Ascending aorta (tissue), 2 donors: ENCODE data around the gene RBKS. TPM values are rescaled to one million over a fixed set of nuclear protein-coding genes. Genes with fewer than 3 reads are reported as not detected.
A peak's percentile ranks its signal among the peaks of the same experiment; 100 is the strongest.

ENCODE experiments used
- DNase-seq, 2 donors: peaks; one replicate each; pipeline ENCODE4 v3.0.0-alpha.2; 2019; ENCODE audit warnings: low spot score in 2 of 2
- H3K27ac ChIP-seq, 2 donors: fragments of 200-600 bp; sonication (generic); one replicate each; pipeline ENCODE4 v1.5.1; 2016 to 2017; ENCODE audit warnings: mild to moderate bottlenecking in 1 of 2
- H3K27me3 ChIP-seq: fragments of 200-600 bp; sonication (generic); one replicate; pipeline ENCODE4 v1.5.1; 2017
- H3K36me3 ChIP-seq, 2 donors: fragments of 200-600 bp; sonication (generic); one replicate each; pipeline ENCODE4 v1.5.1; 2016
- H3K4me1 ChIP-seq, 2 donors: fragments of 200-600 bp; sonication (generic); one replicate each; pipeline ENCODE4 v1.5.1; 2016 to 2017; ENCODE audit warnings: mild to moderate bottlenecking in 1 of 2
- H3K4me3 ChIP-seq, 2 donors: fragments of 200-600 bp; sonication (generic); one replicate each; pipeline ENCODE4 v1.5.1; 2016 to 2017; ENCODE audit warnings: mild to moderate bottlenecking in 1 of 2
- H3K9me3 ChIP-seq, 2 donors: fragments of 200-600 bp; sonication (generic); one replicate each; pipeline ENCODE4 v1.5.1; 2016
- CTCF ChIP-seq, 3 experiments: fragments of 200-600 bp in 2 of 3; fragments of 450-650 bp in 1 of 3; sonication (generic) in 2 of 3; IDR thresholded peaks; one replicate each; pipeline ENCODE4 v1.5.1; 2016 to 2019; ENCODE audit warnings: antibody characterized with exemption in 3 of 3, mild to moderate bottlenecking in 1 of 3, moderate library complexity in 1 of 3
- intact Hi-C: fragments of 100-400 bp; cut with DNase I; formaldehyde crosslinking; loops from one replicate; pipeline ENCODE4 v1.15.1; 2023
- total RNA-seq: library from RNA; depleted of rRNA; stranded (reverse); fragments of >200 nt; gene quantifications from one replicate; pipeline ENCODE4 v1.1.0, GENCODE V29; 2016

Gene RBKS
- total RNA-seq, 1 donor from 2014 or later: not detected

GRCh38 chr2:27916293-27916995 is 26.3 kb upstream of the RBKS start:
- intact Hi-C loops: no loop called here
- no peak overlapping the region for H3K4me3 ChIP-seq

GRCh38 chr2:27915874-27916273 is 25.7 kb upstream of the RBKS start:
- Histone ChIP-seq H3K27ac (no peak overlapping the region), H3K4me3 (no peak overlapping the region), H3K27me3 (no peaks in the 10 kb centered on the region), H3K36me3 (no peaks in the 10 kb centered on the region), H3K4me1 (peaks cover 0 to 6% of the 10 kb centered on the region in 2 donors), H3K9me3 (no peaks in the 10 kb centered on the region)
- no peak for TF ChIP-seq CTCF (IDR thresholded peaks at IDR 0.05)
- intact Hi-C loops: no loop called here
- DNase-seq: no peak

More at GRCh38 chr2:27916293-27916995, 26.3 kb upstream of the RBKS start:
- Histone ChIP-seq H3K4me1 (peaks cover 0 to 6% of the 10 kb centered on the region in 2 donors), H3K9me3 (no peaks in the 10 kb centered on the region), H3K36me3 (no peaks in the 10 kb centered on the region), H3K27ac (no peak overlapping the region), H3K27me3 (no peaks in the 10 kb centered on the region)
- no peak for TF ChIP-seq CTCF (IDR thresholded peaks at IDR 0.05)
- no peak for DNase-seq

GRCh38 chr2:27915191-27915590 is 25.0 kb upstream of the RBKS start:
- DNase-seq: no peak
- intact Hi-C loops: no loop called here
- TF ChIP-seq CTCF (IDR thresholded peaks at IDR 0.05): no peak
- Histone ChIP-seq H3K27ac (peak overlapping the region in 1 of 2 donors; percentile 52), H3K9me3 (no peaks in the 10 kb centered on the region), H3K27me3 (no peaks in the 10 kb centered on the region), H3K4me1 (peaks cover 0 to 6% of the 10 kb centered on the region in 2 donors), H3K4me3 (no peak overlapping the region), H3K36me3 (no peaks in the 10 kb centered on the region)

GRCh38 chr2:27914805-27915175 is 24.6 kb upstream of the RBKS start:
- H3K27ac ChIP-seq: peak overlapping the region in 1 of 2 donors; percentile 52

GRCh38 chr2:27914041-27914804 is 24.0 kb upstream of the RBKS start:
- H3K4me3 ChIP-seq: no peak overlapping the region
- no peak for DNase-seq
- peaks cover 0 to 6% of the 10 kb centered on the region in 2 donors for H3K4me1 ChIP-seq
- no peaks in the 10 kb centered on the region for H3K27me3 ChIP-seq
- no peak overlapping the region for H3K27ac ChIP-seq
- intact Hi-C loops: no loop called here
- TF ChIP-seq CTCF (IDR thresholded peaks at IDR 0.05): no peak
- no peaks in the 10 kb centered on the region for H3K9me3 ChIP-seq
- H3K36me3 ChIP-seq: no peaks in the 10 kb centered on the region

More at GRCh38 chr2:27914805-27915175, 24.6 kb upstream of the RBKS start:
- Histone ChIP-seq H3K36me3 (no peaks in the 10 kb centered on the region), H3K9me3 (no peaks in the 10 kb centered on the region), H3K27me3 (no peaks in the 10 kb centered on the region), H3K4me1 (peaks cover 0 to 6% of the 10 kb centered on the region in 2 donors), H3K4me3 (no peak overlapping the region)
- intact Hi-C loops: no loop called here
- no peak for TF ChIP-seq CTCF (IDR thresholded peaks at IDR 0.05)
- DNase-seq: no peak
